ENCODE measurements around the gene ACVR2A. TPM values are rescaled to one million over a fixed set of nuclear protein-coding genes. Genes with fewer than 3 reads are reported as not detected.

The ACVR2A gene
- total RNA-seq, 6 experiments from 2014 or later, result 5.8 to 9.3 (median 6.5) TPM

DNA sequence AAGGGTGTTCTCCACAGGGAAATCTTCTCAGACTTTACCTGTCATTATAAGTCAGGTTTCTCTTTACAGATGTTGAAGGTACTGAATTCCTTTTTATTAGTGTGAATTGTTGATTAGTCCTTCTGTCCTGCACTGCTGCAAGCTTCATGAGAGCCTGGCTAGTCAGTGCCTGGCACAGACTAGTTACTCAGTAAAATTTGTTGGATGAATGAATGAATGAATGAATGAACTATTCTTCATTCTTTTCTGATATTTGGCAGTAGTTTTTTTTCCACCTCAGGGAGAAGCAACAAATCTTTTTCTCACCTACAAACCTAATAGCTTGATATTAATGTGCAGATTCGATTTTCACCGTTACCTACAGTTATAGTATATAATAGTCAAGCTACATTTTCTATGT lies 64.3 kb downstream of the ACVR2A start:
- 89% methylated on average over 2 of the region's 2 CpGs for WGBS (ENCODE audit: insufficient coverage, low coverage, low lambda C conversion rate, missing lambda C conversion rate)
- intact Hi-C loops (cut with DNase I), result no loop called here
- Histone ChIP-seq H3K27me3 (no peaks in the 10 kb centered on the region), H3K4me3 (no peak overlapping the region), H3K4me1 (no peaks in the 10 kb centered on the region), H3K9me3 (no peaks in the 10 kb centered on the region), H3K27ac (no peak overlapping the region), H3K36me3 (no peaks in the 10 kb centered on the region)
- no peak for DNase-seq
- no peak for ATAC-seq
- no peak for TF ChIP-seq POLR2A (IDR thresholded peaks at IDR 0.05)
- TF ChIP-seq, protein P1, sequence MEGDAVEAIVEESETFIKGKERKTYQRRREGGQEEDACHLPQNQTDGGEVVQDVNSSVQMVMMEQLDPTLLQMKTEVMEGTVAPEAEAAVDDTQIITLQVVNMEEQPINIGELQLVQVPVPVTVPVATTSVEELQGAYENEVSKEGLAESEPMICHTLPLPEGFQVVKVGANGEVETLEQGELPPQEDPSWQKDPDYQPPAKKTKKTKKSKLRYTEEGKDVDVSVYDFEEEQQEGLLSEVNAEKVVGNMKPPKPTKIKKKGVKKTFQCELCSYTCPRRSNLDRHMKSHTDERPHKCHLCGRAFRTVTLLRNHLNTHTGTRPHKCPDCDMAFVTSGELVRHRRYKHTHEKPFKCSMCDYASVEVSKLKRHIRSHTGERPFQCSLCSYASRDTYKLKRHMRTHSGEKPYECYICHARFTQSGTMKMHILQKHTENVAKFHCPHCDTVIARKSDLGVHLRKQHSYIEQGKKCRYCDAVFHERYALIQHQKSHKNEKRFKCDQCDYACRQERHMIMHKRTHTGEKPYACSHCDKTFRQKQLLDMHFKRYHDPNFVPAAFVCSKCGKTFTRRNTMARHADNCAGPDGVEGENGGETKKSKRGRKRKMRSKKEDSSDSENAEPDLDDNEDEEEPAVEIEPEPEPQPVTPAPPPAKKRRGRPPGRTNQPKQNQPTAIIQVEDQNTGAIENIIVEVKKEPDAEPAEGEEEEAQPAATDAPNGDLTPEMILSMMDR (IDR thresholded peaks at IDR 0.05), result no peak

DNA sequence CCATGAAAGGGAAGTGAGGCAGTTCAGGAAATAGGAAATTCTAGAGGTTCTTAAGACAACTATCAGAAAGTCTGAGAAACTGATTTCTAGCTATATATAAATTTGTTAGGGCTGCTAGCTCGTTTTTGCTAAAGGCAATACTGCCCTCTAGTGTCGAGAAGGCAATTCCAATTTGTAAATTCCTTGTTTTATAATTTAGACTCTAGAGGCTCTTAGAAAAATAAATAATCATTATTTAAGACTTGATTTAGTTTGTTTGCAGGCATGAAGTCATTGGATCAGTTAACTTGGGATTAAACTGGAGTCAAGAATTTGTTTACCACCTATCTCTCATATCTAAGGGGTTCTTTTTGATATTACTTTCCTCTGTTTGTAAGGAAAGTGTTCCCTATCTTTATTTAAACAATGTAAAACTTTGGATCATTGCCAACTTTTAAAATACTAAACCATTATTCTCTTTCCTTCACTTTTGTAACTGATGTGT lies 66.2 kb downstream of the ACVR2A start:
- Histone ChIP-seq H3K27ac (no peak overlapping the region), H3K36me3 (no peaks in the 10 kb centered on the region), H3K4me1 (no peaks in the 10 kb centered on the region), H3K4me3 (no peak overlapping the region), H3K27me3 (no peaks in the 10 kb centered on the region), H3K9me3 (no peaks in the 10 kb centered on the region)
- intact Hi-C loops (cut with DNase I), result no loop called here
- peak; percentile 68 to 84 (median 80) for ATAC-seq
- no peak for DNase-seq
- TF ChIP-seq POLR2A (IDR thresholded peaks at IDR 0.05), result no peak
- TF ChIP-seq, protein P1 (IDR thresholded peaks at IDR 0.05), result peak; percentile 79 to 87 (median 82)
- 0% methylated on average over 2 of the region's 2 CpGs for WGBS (ENCODE audit: insufficient coverage, low coverage, low lambda C conversion rate, missing lambda C conversion rate)

DNA sequence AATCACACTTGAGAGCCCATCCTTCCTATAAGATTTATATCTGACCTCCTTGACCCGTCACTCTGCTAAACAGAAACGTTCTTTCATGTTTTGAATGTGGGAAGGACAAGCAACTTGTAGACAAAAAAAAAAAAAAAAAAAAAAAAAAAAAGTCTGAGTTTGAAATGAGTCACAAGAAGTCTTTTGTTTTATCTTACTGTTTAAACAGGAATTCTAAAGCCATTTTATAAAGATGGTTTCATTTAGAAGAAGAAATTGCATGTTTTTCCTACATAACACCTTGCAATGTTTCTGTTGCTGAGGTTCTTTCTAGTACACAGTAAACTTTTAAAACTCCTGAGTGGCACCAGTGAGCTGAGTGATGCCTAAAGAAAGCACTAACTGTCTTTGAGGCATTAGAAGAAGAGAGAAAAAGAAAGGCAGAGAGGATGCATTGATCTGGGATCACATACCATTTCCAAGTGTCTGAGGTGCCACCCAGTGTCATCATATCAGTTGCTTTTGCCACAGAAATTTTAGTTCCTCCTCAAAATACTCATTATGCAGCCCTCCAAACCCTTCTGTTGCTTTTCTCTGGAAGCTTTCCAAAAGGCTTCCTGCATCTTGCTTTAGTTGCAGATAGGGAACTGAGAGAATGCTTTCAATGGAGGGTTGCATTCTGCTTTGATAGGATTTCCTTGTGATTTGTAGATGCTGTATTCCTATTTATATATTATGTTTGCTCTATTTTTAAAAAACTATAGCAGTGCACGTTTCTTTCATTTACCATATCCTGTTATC lies 69.1 kb downstream of the ACVR2A start:
- intact Hi-C loops (cut with DNase I), result no loop called here
- Histone ChIP-seq H3K4me3 (no peak overlapping the region), H3K4me1 (no peaks in the 10 kb centered on the region), H3K27me3 (no peaks in the 10 kb centered on the region), H3K9me3 (no peaks in the 10 kb centered on the region), H3K36me3 (no peaks in the 10 kb centered on the region), H3K27ac (no peak overlapping the region)
- DNase-seq (no peak), ATAC-seq (peak in 2 of 4 donors; percentile 28 to 44)
- TF ChIP-seq, protein P1 (IDR thresholded peaks at IDR 0.05), result no peak
- TF ChIP-seq POLR2A (IDR thresholded peaks at IDR 0.05), result no peak
- WGBS (ENCODE audit: insufficient coverage, low coverage, low lambda C conversion rate, missing lambda C conversion rate), result 27% methylated on average over 3 of the region's 3 CpGs

DNA sequence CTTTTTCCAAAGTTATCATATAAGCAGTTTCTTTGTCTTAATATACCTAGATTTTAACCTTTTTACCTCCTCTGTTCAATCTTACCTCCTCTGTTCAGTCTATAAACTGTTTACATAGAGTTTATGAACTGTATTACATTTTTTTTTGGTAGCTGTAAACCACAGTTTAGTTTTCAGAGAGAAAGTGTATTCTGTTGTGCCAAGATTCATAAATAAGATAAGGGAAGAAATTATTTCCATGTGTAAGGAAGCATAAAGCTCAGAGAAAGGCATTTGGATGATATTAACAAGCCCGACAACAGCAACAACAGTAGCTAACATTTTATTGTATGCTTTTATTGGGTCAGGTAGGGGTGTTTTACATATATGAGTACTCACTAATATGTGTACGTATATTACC lies 71.2 kb downstream of the ACVR2A start:
- H3K36me3 ChIP-seq, result peaks cover 0 to 3% (median 0%) of the 10 kb centered on the region in 4 donors
- no peak overlapping the region for H3K4me3 ChIP-seq
- H3K27ac ChIP-seq, result no peak overlapping the region
- no peaks in the 10 kb centered on the region for H3K4me1 ChIP-seq
- H3K27me3 ChIP-seq, result no peaks in the 10 kb centered on the region
- no peak for ATAC-seq
- WGBS (ENCODE audit: insufficient coverage, low coverage, low lambda C conversion rate, missing lambda C conversion rate), result 100% methylated on average over 2 of the region's 2 CpGs
- TF ChIP-seq POLR2A (IDR thresholded peaks at IDR 0.05), result no peak
- TF ChIP-seq, protein P1 (IDR thresholded peaks at IDR 0.05), result no peak
- intact Hi-C loops (cut with DNase I), result no loop called here
- no peak for DNase-seq
- no peaks in the 10 kb centered on the region for H3K9me3 ChIP-seq

Measured in right lobe of liver (tissue), 6 donors.